HG02840 (cell line): ENCODE data around the gene PLA2G6.

Source experiments
- ATAC-seq: cut with Tn5 transposase; IDR thresholded peaks from one replicate; pipeline ENCODE4 v1.9.1; 2021; ENCODE audit warnings: mild to moderate bottlenecking, moderate library complexity, moderate number of reproducible peaks; ENCODE audit not compliant: unreplicated experiment, low FRiP score

PLA2G6 gene

GRCh38 chr22:38075961-38076360 is 105.7 kb downstream of the PLA2G6 start:
- no peak for ATAC-seq

DNA sequence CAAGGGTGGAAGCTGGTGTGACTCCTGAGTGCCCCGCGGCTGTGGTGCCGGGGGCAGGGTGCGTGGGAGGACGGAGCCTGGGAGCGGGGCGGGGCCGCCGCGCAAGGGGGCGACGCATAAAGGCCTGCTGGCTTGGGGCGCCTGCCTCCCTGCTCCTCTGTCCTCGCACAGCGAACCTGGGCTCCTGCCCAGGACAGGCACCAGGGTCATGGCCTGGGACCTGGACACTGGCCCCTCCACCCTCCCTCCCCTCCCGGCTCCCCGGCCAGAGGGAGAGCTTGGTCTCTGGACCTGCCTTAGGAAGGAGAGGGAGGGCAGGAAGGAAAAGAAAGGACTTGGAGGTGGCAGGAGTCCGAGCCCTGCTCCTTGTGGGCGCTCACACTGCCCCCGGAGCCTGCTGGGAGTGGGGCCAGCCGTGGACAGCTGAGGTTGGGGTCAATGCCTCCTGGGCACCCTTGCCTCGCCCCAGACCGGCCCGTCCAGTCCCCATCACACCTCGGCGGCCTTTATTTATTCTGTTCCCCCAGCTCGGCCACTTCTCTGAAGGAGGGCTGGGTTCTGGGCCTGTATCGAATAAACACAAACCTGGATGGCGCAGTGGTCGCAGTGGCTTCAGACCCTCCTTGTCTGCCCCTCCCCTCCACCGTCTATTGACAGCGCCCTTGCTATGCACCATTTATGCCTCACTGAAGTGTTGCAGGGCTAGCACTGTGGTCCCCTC is 106.4 kb downstream of the PLA2G6 start:
- ATAC-seq: no peak

- no peak for ATAC-seq
These were observed 107.2 kb downstream of the PLA2G6 start for GRCh38 chr22:38074181-38075104.

DNA sequence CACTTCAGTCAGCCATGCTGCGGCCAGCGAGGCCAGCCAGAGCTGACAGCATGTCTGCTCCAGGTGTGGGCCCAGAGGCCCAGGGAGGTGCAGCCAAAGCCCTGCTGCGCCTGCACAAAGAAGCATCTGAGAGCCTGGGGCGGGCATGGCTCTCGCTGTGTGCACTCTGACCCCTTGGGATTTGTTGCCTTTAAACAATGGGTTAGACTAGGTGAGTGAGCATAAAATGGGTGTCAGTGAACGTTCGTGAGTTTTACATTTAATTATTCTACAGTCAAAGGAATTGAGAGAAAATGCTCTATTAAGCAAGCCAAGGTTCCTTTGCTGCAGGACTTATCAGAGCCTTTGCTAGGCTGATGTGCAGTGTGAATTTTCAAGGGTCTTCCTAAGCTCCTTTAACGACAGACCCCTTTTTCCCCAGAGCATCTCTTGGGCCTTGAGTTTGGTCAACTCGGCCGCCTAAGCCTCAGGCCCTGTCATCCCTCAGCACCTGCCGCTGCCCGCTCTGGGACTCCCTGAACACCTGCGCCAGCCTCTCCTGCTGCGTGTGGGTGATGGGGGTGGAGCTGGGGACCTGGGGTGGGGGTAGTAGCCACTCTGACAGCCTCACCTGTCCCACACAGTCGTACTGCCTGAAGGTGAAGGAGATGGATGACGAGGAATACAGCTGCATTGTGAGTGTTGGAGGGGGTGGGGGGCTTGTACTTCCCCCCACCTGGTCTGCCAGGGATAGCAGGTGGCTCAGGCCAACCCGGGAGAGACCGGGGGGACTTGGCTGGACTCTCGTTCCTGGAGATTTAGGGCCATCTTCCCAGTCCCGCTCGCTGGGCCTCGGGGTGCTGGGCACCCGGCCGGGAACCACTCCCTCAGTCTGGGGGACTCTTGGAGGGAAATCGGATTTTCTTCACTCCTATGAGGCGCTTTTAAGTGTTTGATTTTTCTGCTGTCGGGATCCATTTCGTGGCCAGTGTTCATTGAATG is 108.2 kb downstream of the PLA2G6 start:
- ATAC-seq: no peak

GRCh38 chr22:38072322-38073149 is 109.1 kb downstream of the PLA2G6 start:
- no peak for ATAC-seq

DNA sequence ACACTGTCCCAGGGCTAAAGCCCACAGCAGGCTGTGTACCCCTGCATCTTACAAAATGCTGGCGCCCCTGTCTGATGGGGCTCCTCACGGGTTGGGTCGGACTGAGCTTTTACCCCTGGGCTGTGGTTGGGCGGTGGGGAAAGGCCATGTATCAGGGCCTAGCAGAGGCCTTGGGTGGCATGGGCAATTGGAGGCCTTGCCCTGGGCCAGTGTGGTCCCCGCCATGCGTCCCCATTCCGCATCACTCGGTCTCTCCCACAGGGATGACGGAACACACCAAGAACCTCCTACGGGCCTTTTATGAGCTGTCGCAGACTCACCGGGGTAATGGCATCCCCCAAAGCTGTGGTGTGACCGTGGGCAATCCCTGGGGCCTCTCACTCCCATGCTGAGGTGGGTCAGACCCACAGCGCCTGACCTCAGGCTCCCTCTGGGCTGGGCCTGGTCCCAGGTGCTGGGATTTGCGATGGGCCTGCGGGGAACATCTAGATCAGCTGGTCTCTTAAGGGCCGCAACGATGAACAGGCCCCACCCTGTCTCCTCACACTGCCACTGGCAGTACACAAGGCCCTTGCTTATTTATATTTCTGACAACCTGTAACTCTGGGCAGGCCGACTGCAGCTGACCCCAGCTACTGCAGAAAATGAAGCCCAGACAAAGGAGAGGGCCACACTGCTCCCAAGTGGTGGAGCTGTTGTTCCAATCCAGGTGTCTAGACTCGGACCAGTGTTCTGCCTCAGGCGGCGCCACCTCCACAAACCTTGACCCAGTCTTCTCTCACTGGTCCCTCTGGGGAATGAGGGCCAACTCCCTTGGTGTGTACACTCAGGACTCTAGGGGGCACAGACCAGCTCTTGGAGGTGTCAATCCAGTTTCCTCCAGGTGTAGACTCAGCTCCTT is 110.0 kb downstream of the PLA2G6 start:
- ATAC-seq: no peak

DNA sequence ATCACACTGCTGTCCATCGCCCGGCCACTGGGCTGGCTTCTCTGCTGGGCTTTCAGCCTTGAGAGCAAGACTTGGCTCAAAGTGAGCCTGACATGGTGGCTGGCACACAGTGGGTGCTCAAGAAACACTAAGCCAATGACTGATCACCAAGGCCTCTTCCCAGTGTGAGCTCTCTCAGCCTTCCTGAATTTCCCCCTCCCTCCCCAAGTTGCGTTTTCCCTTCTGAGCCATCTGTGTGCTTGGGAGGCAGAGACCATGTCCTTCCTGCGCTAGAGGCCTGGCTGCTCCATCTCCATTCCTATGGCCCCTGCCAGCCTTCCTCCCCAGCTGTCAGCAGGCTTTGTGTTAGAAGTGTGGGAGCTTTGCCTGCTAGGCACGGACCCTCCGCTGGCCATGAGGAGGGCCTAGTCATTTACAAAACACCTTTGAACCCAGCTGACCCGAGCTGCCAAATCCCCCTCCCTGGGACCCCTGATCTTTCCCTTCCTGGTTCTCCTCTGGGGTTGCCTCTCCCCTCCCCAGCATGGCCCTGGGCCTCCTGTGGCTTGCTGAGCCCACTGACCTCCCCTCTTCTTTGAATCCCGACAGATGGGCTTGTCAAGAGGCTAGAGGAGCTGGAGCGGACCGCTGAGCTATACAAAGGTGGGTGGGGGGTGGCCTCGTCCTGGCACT is 111.2 kb downstream of the PLA2G6 start:
- ATAC-seq: no peak

DNA sequence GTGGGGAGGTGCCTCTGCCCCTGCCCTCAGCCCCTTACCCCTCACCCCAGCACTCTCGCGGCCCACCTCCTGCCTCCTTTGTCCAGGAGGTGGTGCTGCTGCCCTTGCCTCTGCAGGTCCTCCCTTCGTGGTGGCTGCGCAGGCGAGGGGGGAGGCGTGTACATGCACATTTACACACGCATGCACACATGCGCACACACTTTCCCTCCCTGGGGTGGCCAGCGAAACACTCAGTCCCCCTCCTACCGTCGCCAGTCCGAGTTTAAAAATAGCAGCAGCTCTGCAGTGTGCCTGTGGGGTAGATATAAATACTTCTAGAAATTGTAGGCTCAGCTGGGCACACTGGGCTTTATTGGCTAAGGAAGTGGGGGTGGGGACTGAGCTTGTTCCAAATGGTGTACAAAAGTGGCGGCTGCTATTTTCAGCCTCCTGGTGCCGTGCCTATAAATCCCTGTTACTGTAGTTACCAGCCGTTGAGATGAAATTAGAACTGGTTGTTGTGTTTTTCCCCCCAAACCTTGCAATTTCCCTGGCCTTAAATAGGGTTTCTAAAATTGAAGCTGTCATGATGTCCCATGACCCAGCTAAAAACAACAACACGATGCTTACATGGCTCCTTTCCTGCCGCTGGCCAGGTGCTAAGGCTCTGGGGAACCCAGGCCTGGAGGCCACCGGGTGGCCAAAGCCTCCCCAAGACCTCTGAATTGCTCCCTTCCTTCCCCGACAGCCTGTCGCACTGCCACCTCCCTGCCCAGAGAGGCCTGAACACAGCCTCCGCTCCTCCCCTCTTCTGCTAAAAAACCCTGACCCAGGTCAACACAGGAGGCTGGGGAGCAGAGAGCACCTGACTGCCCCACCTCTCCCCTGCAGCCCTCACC is 112.0 kb downstream of the PLA2G6 start:
- ATAC-seq: no peak

GRCh38 chr22:38068641-38069371 is 112.8 kb downstream of the PLA2G6 start:
- ATAC-seq: no peak

DNA sequence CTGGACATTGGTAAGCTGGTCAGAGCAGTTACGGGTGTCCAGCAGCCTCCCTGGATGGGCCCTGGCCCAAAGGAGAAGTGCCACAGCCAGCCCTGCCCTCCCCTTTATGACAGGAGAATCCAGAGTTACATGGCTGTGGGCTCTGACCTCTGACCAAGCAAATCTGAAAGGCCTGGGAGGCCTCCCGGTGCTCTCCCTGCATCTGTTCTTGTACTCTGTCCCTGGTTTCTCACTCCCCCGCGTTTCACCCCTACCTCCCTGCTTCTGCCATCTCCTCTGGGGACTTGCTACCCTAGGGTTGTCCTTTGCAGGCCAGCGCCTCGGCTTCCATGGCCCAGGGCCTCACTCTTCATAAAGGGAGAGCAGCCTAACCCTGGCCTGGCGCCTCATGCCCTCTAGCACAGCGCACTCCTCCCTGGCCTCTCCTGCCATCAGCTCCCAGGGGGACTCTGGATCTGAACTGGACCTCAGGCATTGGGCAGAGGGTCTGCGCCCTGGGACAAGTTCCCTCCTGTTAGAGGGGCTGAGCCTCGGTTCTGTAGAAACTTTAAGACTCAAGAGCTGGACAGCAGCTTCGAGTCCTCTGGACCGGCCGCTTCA is 113.8 kb downstream of the PLA2G6 start:
- ATAC-seq: no peak

DNA sequence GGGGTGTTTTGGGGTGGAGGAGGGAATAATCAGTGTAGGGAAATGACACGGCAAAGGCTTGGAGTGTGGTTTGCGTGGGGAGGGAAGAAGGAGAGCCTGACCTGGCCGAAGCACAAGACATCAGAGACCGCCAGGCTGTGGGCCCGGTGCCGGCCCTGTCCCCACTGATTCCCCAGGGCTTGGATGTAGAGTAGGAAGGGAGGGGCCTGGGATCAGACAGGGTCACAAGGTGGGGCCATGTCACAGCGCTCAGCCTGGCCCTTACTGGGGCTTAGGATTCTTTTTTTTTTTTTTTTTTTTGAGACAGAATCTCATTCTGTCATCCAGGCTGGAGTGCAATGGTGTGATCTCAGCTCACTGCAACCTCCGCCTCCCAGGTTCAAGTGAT is 114.6 kb downstream of the PLA2G6 start:
- ATAC-seq: no peak

- no peak for ATAC-seq
These were observed 115.1 kb downstream of the PLA2G6 start for GRCh38 chr22:38066381-38067027.

GRCh38 chr22:38065539-38065938 is 116.1 kb downstream of the PLA2G6 start:
- ATAC-seq: no peak

GRCh38 chr22:38062791-38063190 is 118.8 kb downstream of the PLA2G6 start:
- no peak for ATAC-seq
